T47D (cell line): ENCODE data around the gene RCN2.

ENCODE experiments used
- DNase-seq, 2 experiments: peaks; one replicate each; pipeline versions ENCODE4 v3.0.0 to v3.0.0-alpha.2; 2011 to 2012; ENCODE audit warnings: low read depth in 1 of 2, low spot score in 1 of 2
- JUND ChIP-seq: IDR thresholded peaks from 2 replicates; pipeline ENCODE4 v1.6.1; 2012; ENCODE audit warnings: low read depth
- in situ Hi-C: cut with HindIII; loops from 2 replicates; pipeline ENCODE4 v1.10.0; 2016; ENCODE audit warnings: low sequenced_read_pairs, low pct_unique_long_range_greater_than_20kb

The RCN2 gene

GRCh38 chr15:76994971-76995945 lies 63.7 kb downstream of the RCN2 start, which contains the start of gene PSTPIP1:
Gene PSTPIP1, plus strand, starts transcription at chr15:76995126. Its CDS starts 448 bp downstream, at chr15:76995574.
- in situ Hi-C loops, result no loop called here
- DNase-seq, result no peak
- no peak for TF ChIP-seq JUND

GRCh38 chr15:76996076-76996525 lies 64.6 kb downstream of the RCN2 start:
- in situ Hi-C loops, result no loop called here

GRCh38 chr15:76996526-76997401 lies 65.2 kb downstream of the RCN2 start:
- in situ Hi-C loops, result no loop called here
- no peak for DNase-seq
- TF ChIP-seq JUND, result no peak

More at GRCh38 chr15:76996076-76996525, 64.6 kb downstream of the RCN2 start:
- DNase-seq, result no peak
- TF ChIP-seq JUND, result no peak

GRCh38 chr15:76998663-76999285 lies 67.2 kb downstream of the RCN2 start:
- TF ChIP-seq JUND, result no peak
- no peak for DNase-seq
- in situ Hi-C loops, result no loop called here

- TF ChIP-seq JUND, result no peak
- in situ Hi-C loops, result no loop called here
- no peak for DNase-seq
These were observed 68.4 kb downstream of the RCN2 start for GRCh38 chr15:76999996-77000395.

- in situ Hi-C loops, result no loop called here
- TF ChIP-seq JUND, result no peak
- no peak for DNase-seq
These were observed 69.8 kb downstream of the RCN2 start for GRCh38 chr15:77001351-77001750.

DNA sequence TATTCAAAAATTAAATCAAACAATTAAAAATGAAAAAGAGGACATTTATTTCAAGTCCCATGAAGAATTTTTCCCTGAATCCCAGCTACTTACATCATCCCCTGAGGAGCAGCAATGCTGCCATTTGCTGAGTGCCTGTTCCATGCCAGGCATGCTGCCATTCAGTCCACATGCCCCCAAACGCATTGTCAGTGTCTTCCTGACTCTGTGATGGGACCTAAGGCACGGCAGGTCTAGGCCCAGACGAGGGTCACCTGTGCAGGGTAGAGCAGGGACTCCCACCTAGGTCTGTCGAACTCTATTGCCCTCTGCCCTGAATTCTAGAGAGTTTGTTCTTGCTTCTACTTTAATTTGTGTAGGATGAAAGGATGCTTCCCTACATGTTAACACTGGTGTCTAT lies 70.4 kb downstream of the RCN2 start:
- no peak for TF ChIP-seq JUND
- no peak for DNase-seq

GRCh38 chr15:77002436-77002835 lies 70.9 kb downstream of the RCN2 start:
- TF ChIP-seq JUND, result no peak

More for the DNA sequence above, 70.4 kb downstream of the RCN2 start:
- in situ Hi-C loops, result no loop called here

GRCh38 chr15:77002954-77003912 lies 71.7 kb downstream of the RCN2 start:
- DNase-seq, result no peak
- in situ Hi-C loops, result no loop called here
- TF ChIP-seq JUND, result no peak

More at GRCh38 chr15:77002436-77002835, 70.9 kb downstream of the RCN2 start:
- in situ Hi-C loops, result no loop called here
- DNase-seq, result no peak
